ENCODE results near the gene SMCR8.

The SMCR8 gene

DNA sequence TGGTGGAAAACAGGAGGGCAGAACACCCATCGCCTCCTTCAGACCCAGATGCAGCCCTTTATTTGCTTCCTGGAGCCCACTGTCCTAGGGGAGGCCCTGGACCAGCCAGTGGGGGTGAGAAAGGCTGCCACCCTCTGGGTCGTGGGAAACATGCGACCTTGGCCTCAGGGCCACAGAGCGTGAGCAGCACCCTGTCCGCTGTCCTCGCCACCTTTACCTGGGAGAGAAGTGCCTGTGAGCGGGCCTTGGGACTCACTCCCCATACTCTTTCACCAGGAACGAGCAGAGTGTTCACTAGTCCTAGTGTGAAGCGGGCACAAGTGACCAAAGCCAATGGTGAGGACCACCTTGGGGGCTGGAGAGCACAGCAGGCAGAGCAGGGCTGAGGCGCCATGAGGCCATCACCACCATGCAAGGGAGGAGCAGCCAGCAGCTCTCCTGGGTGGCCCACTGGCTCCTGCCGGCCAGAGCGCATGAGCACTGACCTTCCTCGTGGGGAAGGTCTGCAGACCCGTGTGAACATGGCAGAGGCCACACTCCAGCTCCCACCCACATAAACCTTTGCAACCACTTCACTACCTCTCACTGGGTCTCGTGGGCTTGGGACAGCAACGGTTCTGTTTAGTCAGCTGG is 8.5 kb downstream of the SMCR8 start:
- DNase-seq (ENCODE audit: low spot score): no peak
- Histone ChIP-seq H3K4me3 (no peak overlapping the region), H3K27ac (no peak overlapping the region)
- TF ChIP-seq CTCF (IDR thresholded peaks at IDR 0.05): no peak

DNA sequence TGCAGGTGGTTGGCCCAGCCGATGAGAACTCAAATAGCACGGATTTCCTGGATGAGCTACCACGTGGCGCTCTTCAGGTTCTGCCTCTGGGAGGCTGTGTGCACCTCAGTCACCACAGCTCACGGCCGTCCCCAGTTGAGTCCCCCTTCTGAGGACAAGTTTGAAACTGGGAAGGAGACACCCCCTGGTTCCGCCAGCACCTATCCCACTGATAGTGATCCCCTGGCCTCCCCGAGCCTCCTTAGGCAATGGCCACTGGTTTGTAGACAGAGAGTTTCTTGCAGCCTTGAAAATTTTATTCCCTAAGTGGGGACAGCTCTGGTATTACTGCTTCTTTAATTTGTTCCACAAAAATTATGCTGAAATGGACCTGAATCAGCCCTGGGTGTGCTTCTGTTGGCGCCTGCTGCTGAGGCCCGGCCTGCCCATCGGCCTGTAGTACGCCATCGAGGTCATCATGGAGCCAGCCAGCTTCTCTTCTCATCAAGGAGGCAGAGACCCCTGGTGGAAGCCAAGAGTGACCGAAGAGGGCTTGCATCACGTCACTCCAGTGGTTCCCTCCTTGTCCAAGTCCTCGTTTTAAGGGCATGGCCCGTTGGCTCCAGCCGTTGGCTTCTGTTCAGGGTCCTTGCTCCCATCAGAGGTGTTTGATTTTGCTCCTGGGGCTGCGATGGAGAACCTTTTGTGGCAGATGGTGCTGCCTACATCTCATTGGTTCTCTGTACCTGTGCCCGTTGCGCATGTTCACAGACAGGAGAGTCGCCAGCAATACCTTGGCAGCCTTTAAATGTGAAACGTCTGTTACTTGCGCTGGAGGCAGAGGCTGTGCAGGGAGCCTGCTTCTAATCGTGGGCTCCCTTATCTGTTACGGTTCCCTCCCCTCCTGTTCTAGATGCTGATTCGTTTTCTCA is 9.3 kb downstream of the SMCR8 start:
- no peak for DNase-seq (ENCODE audit: low spot score)
- no peak for TF ChIP-seq CTCF (IDR thresholded peaks at IDR 0.05)
- H3K27ac ChIP-seq: no peak overlapping the region
- H3K4me3 ChIP-seq: no peak overlapping the region

DNA sequence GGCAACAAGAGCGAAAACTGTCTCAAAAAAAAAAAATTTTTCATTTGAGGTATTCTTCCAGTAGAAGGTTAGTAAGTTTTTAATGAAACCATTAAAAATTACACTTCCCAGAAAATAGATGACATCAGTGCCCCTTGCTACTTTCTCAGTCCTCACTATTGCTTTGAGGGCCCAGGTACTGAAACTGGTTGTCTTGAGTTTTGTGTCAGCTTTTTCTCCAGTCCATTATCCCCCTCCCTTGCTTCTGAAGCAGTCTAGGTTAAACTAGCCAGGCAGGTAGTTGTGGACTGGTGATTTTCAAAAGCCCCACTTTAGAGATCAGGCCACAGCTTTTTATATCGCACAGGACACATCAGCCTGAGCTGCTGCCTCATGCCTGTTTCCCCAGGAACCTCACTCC is 10.9 kb downstream of the SMCR8 start:
- H3K4me3 ChIP-seq: no peak overlapping the region
- no peak overlapping the region for H3K27ac ChIP-seq
- TF ChIP-seq CTCF (IDR thresholded peaks at IDR 0.05): no peak
- DNase-seq (ENCODE audit: low spot score): no peak

DNA sequence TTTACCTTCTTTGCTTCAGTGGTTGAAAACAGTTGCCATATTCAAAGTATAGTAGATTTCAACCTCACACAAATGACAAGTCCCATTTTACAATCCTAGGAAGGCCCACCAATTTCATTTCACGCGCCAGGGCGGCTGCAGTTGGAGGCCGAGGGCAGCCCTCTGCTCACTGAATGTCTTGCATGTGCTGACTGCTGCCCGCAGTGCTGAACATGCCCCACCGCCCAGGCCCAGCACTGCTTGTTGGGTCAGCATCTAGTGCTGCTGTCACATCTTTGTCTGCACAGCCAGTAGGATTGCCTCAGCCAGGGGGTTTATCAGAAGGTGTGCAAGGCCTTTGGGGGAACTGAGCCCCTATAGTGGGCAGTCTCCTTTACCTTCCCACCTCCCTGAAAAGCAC is 11.5 kb downstream of the SMCR8 start:
- no peak for DNase-seq (ENCODE audit: low spot score)
- no peak for TF ChIP-seq CTCF (IDR thresholded peaks at IDR 0.05)
- no peak overlapping the region for H3K4me3 ChIP-seq
- H3K27ac ChIP-seq: no peak overlapping the region

GRCh38 chr17:18327093-18327492 is 12.0 kb downstream of the SMCR8 start:
- no peak overlapping the region for H3K27ac ChIP-seq
- no peak for DNase-seq (ENCODE audit: low spot score)
- no peak for TF ChIP-seq CTCF (IDR thresholded peaks at IDR 0.05)
- H3K4me3 ChIP-seq: no peak overlapping the region

DNA sequence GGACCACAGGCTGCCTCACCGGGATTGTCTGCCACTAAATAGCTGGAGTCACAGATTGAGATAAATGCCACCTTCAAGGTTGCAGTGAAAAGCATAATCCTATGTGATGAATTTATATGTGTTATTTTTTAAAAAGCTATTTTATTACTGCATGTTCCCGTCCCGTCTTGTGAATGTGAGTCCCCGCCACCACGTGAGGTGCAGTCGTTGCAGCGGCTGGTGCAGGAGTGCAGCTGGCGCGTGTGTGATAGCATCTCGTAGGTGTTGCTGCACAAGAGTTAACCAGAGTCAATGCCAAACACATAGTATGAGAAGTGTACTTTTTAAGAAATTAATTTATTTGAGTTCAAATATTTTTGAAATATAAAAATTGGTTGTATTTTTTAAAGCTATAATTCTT is 12.5 kb downstream of the SMCR8 start:
- TF ChIP-seq CTCF (IDR thresholded peaks at IDR 0.05): no peak
- Histone ChIP-seq H3K27ac (no peak overlapping the region), H3K4me3 (no peak overlapping the region)
- DNase-seq (ENCODE audit: low spot score): no peak

Data from coronary artery (tissue), 2 donors.